CD14-positive monocyte (primary cell): ENCODE data around the gene ATP5F1E. TPM values are rescaled to one million over a fixed set of nuclear protein-coding genes. Genes with fewer than 3 reads are reported as not detected.

Experiments
- DNase-seq, 3 donors: peaks; one replicate each; pipeline ENCODE4 v3.0.0-alpha.2; 2011 to 2022
- H2AFZ ChIP-seq: 2 replicates; pipeline ENCODE4 v1.6.0; 2012; ENCODE audit warnings: mild to moderate bottlenecking, low read depth, low read length, inconsistent platforms; ENCODE audit not compliant: insufficient read depth, poor library complexity, severe bottlenecking
- H3K27ac ChIP-seq, 2 donors: 1 replicate in 1 of 2; 2 replicates in 1 of 2; pipeline ENCODE4 v1.5.1; 2012 to 2013; ENCODE audit warnings: low read length in 2 of 2, control low read depth in 1 of 2, inconsistent platforms in 1 of 2, low read depth in 1 of 2, mild to moderate bottlenecking in 1 of 2
- H3K27me3 ChIP-seq, 2 donors: one replicate each; pipeline versions ENCODE4 v1.6.0 to v1.6.1; 2011 to 2013; ENCODE audit warnings: low read length in 2 of 2; ENCODE audit not compliant: control insufficient read depth in 2 of 2, insufficient read depth in 2 of 2
- H3K36me3 ChIP-seq, 2 donors: replicated peaks in 1 of 2; 1 replicate in 1 of 2; 2 replicates in 1 of 2; pipeline versions ENCODE4 v1.5.1 to v1.6.1; 2012 to 2013; ENCODE audit warnings: low read length in 2 of 2, control low read depth in 1 of 2, inconsistent platforms in 1 of 2, mild to moderate bottlenecking in 1 of 2; ENCODE audit not compliant: insufficient read depth in 2 of 2, control insufficient read depth in 1 of 2
- H3K4me1 ChIP-seq, 2 donors: 1 replicate in 1 of 2; 2 replicates in 1 of 2; pipeline versions ENCODE4 v1.5.1 to v1.6.1; 2012 to 2013; ENCODE audit warnings: low read length in 2 of 2, control low read depth in 1 of 2, inconsistent platforms in 1 of 2, mild to moderate bottlenecking in 1 of 2, moderate library complexity in 1 of 2; ENCODE audit not compliant: insufficient read depth in 2 of 2, control insufficient read depth in 1 of 2
- H3K4me2 ChIP-seq: replicated peaks from 2 replicates; pipeline ENCODE3; 2012; ENCODE audit warnings: low read length, moderate library complexity, mild to moderate bottlenecking; ENCODE audit not compliant: poor library complexity, severe bottlenecking; ENCODE audit errors: extremely low read depth
- H3K4me3 ChIP-seq, 3 experiments: fragments of 200-600 bp in 1 of 3; sonication (generic) in 1 of 3; replicated peaks in 1 of 3; 1 replicate in 2 of 3; 2 replicates in 1 of 3; pipeline ENCODE4 v1.5.1; 2011 to 2013; ENCODE audit warnings: low read length in 3 of 3, mild to moderate bottlenecking in 3 of 3, control low read depth in 2 of 3, low read depth in 2 of 3, inconsistent platforms in 1 of 3, moderate library complexity in 1 of 3
- H3K79me2 ChIP-seq: 2 replicates; pipeline ENCODE4 v1.6.0; 2012; ENCODE audit warnings: mild to moderate bottlenecking, control low read depth, inconsistent platforms, low read length, moderate library complexity; ENCODE audit not compliant: insufficient read depth
- H3K9ac ChIP-seq: 2 replicates; pipeline ENCODE4 v1.6.0; 2017; ENCODE audit warnings: low read length, mild to moderate bottlenecking; ENCODE audit not compliant: insufficient read depth, poor library complexity, severe bottlenecking
- H3K9me3 ChIP-seq, 2 donors: replicated peaks in 1 of 2; 1 replicate in 1 of 2; 2 replicates in 1 of 2; pipeline versions ENCODE4 v1.5.1 to v1.6.1; 2012 to 2013; ENCODE audit warnings: low read length in 2 of 2, control low read depth in 1 of 2; ENCODE audit not compliant: control insufficient read depth in 1 of 2, insufficient read depth in 1 of 2
- H4K20me1 ChIP-seq: 2 replicates; pipeline ENCODE4 v1.6.0; 2012; ENCODE audit warnings: mild to moderate bottlenecking, low read length, control low read depth, moderate library complexity; ENCODE audit not compliant: insufficient read depth
- H3K27ac Mint-ChIP-seq, 7 donors: one replicate each; pipeline ENCODE4 v1.8.0; 2020; ENCODE audit warnings: mild to moderate bottlenecking in 7 of 7, mixed read lengths in 7 of 7, moderate library complexity in 6 of 7, inconsistent platforms in 2 of 7
- H3K27me3 Mint-ChIP-seq, 3 donors: one replicate each; pipeline ENCODE4 v1.8.0; 2021 to 2022; ENCODE audit warnings: low read depth in 3 of 3, mild to moderate bottlenecking in 3 of 3, mixed read lengths in 3 of 3, moderate library complexity in 3 of 3, inconsistent platforms in 1 of 3
- H3K36me3 Mint-ChIP-seq, 2 donors: one replicate each; pipeline ENCODE4 v1.8.0; 2020; ENCODE audit warnings: mixed read lengths in 2 of 2, inconsistent platforms in 1 of 2, mild to moderate bottlenecking in 1 of 2
- H3K4me1 Mint-ChIP-seq: one replicate; pipeline ENCODE4 v1.8.0; 2020; ENCODE audit warnings: mild to moderate bottlenecking, mixed read lengths
- H3K4me3 Mint-ChIP-seq, 2 donors: one replicate each; pipeline ENCODE4 v1.8.0; 2020; ENCODE audit warnings: mild to moderate bottlenecking in 2 of 2, mixed read lengths in 2 of 2, moderate library complexity in 1 of 2
- H3K9me3 Mint-ChIP-seq, 7 donors: one replicate each; pipeline ENCODE4 v1.8.0; 2020 to 2022; ENCODE audit warnings: mixed read lengths in 7 of 7, mild to moderate bottlenecking in 6 of 7, moderate library complexity in 6 of 7, inconsistent platforms in 2 of 7
- WGBS: methylation state at CpG from one replicate; pipeline ENCODE4 v1.1.5; 2013; ENCODE audit warnings: missing lambda C conversion rate; ENCODE audit not compliant: insufficient coverage; 5-methylcytosine and 5-hydroxymethylcytosine counted together
- intact Hi-C, 2 donors: fragments of 100-400 bp; cut with micrococcal nuclease; formaldehyde crosslinking; loops; one replicate each; pipeline versions ENCODE4 v1.15.0 to v1.15.1; 2023
- polyA plus RNA-seq, 3 donors: library from polyadenylated mRNA; depleted of rRNA in 1 of 3; unstranded in 2 of 3; stranded (reverse) in 1 of 3; fragments of 300-500 nt in 2 of 3; fragments of >200 nt in 1 of 3; fragmentation: Illumina TruSeq in 2 of 3; gene quantifications; 1 replicate in 2 of 3; 2 replicates in 1 of 3; pipeline ENCODE4 v1.2.3, GENCODE V29; 2012 to 2021
- TF ChIP-seq, protein P1 (sequence below): fragments of 200-600 bp; IDR thresholded peaks from one replicate; pipeline ENCODE4 v1.8.0; 2022; ENCODE audit warnings: antibody characterized with exemption, mild to moderate bottlenecking

ATP5F1E gene
- polyA plus RNA-seq, 3 donors: 39.0 to 105 (median 102) TPM

DNA sequence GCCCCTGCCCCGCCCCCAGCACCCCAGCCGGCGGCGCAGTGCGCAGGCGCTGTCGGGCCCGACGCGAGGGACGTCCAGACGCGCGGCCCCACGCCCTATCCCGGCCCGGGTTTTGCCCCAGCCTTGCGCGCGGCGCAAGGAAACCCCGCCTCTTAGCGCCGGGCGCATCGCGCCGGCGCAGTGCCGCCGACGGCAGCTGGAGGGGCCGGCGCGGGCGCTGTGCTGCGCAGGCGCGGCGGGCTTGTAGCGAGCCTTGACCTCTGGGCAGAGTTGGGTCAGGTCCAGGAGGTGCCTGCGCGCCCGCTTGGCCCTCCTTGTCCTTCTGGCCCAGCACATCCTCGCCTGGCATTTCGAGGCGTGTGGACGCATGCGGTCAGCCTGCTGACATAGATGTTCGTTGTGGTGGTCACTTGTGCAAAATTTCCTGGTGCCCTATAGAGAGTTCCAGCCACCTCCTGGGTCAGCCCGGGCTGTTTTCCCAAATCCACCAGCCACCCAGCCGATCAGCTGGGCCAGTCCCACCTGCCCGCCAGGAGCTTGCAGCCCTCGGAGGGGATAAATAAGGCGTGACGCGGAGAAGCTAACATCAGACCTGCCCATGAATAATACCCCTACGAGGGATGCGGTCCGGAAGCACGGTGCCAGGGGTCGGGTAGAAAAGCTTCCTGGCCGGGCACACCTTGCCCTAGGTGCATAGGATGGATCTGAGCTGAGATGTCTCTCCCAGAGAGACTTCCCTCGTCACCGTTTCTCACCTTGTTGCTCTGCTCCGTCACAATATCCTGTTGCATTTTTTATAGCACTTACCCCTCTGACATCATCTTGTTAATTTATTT is 10.9 kb upstream of the ATP5F1E start:
- WGBS: 13% methylated on average over 58 of the region's 66 CpGs
- H3K36me3 Mint-ChIP-seq: peaks cover 14 to 18% of the 10 kb centered on the region in 2 donors

More for the DNA sequence above, 10.9 kb upstream of the ATP5F1E start:
- intact Hi-C loops: loop anchor here in 1 of 2 donors (5.0 to 10.0 kb wide), 2 partner anchors 146 to 388 kb away; partner anchors contain the start of gene STX16
- TF ChIP-seq, protein P1, sequence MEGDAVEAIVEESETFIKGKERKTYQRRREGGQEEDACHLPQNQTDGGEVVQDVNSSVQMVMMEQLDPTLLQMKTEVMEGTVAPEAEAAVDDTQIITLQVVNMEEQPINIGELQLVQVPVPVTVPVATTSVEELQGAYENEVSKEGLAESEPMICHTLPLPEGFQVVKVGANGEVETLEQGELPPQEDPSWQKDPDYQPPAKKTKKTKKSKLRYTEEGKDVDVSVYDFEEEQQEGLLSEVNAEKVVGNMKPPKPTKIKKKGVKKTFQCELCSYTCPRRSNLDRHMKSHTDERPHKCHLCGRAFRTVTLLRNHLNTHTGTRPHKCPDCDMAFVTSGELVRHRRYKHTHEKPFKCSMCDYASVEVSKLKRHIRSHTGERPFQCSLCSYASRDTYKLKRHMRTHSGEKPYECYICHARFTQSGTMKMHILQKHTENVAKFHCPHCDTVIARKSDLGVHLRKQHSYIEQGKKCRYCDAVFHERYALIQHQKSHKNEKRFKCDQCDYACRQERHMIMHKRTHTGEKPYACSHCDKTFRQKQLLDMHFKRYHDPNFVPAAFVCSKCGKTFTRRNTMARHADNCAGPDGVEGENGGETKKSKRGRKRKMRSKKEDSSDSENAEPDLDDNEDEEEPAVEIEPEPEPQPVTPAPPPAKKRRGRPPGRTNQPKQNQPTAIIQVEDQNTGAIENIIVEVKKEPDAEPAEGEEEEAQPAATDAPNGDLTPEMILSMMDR: no peak
- Histone ChIP-seq H2AFZ (peak overlapping the region; percentile 76), H3K4me3 (peak overlapping the region; percentile 76 to 92 (median 79)), H3K4me2 (peak overlapping the region; percentile 88), H3K9me3 (no peaks in the 10 kb centered on the region), H3K27me3 (no peaks in the 10 kb centered on the region), H3K36me3 (peaks cover 4 to 17% of the 10 kb centered on the region in 2 donors), H3K9ac (peak overlapping the region; percentile 86), H3K27ac (peak overlapping the region; percentile 44 to 90), H3K4me1 (peaks cover 21 to 35% of the 10 kb centered on the region in 2 donors), H4K20me1 (peaks cover 34% of the 10 kb centered on the region), H3K79me2 (peaks cover 47% of the 10 kb centered on the region)
- Mint-ChIP-seq H3K9me3 (no peaks in the 10 kb centered on the region), H3K4me1 (peaks cover 40% of the 10 kb centered on the region), H3K4me3 (peak overlapping the region; percentile 85 to 91), H3K27ac (peak overlapping the region; percentile 86 to 96 (median 92)), H3K27me3 (peaks cover 0 to 2% (median 2%) of the 10 kb centered on the region in 3 donors)
- peak; percentile 91 to 94 (median 91) for DNase-seq
